WTC11 (cell line): ENCODE results near the gene TMEM92.

Experiments
- CREB1 ChIP-seq: sonication (generic); formaldehyde crosslinking; IDR thresholded peaks from 2 replicates; pipeline ENCODE4 v1.8.0; 2023; ENCODE audit warnings: mild to moderate bottlenecking, missing genetic modification reagents
- IRF2 ChIP-seq: sonication (generic); formaldehyde crosslinking; IDR thresholded peaks from 2 replicates; pipeline ENCODE4 v1.8.0; 2022; ENCODE audit warnings: low read depth, missing genetic modification reagents, borderline replicate concordance
- NFYB ChIP-seq: sonication (generic); formaldehyde crosslinking; conservative IDR thresholded peaks from 2 replicates; pipeline ENCODE4 v1.8.0; 2022; ENCODE audit warnings: low read depth, missing genetic modification reagents
- TEAD1 ChIP-seq: sonication (generic); formaldehyde crosslinking; IDR thresholded peaks from 2 replicates; pipeline ENCODE4 v1.8.0; 2022; ENCODE audit warnings: mild to moderate bottlenecking, missing genetic modification reagents
- TF ChIP-seq, protein P1 (sequence below): fragments of 200-600 bp; IDR thresholded peaks from 2 replicates; pipeline ENCODE4 v1.8.0; 2022; ENCODE audit warnings: antibody characterized with exemption
- TF ChIP-seq, protein P2 (sequence below): sonication (generic); formaldehyde crosslinking; IDR thresholded peaks from 2 replicates; pipeline ENCODE4 v1.8.1; 2023; ENCODE audit warnings: mild to moderate bottlenecking, missing genetic modification reagents, borderline replicate concordance
- TF ChIP-seq, protein P3 (sequence below): sonication (generic); formaldehyde crosslinking; IDR thresholded peaks from 2 replicates; pipeline ENCODE4 v1.8.1; 2023; ENCODE audit warnings: mild to moderate bottlenecking, missing genetic modification reagents, moderate library complexity

DNA sequence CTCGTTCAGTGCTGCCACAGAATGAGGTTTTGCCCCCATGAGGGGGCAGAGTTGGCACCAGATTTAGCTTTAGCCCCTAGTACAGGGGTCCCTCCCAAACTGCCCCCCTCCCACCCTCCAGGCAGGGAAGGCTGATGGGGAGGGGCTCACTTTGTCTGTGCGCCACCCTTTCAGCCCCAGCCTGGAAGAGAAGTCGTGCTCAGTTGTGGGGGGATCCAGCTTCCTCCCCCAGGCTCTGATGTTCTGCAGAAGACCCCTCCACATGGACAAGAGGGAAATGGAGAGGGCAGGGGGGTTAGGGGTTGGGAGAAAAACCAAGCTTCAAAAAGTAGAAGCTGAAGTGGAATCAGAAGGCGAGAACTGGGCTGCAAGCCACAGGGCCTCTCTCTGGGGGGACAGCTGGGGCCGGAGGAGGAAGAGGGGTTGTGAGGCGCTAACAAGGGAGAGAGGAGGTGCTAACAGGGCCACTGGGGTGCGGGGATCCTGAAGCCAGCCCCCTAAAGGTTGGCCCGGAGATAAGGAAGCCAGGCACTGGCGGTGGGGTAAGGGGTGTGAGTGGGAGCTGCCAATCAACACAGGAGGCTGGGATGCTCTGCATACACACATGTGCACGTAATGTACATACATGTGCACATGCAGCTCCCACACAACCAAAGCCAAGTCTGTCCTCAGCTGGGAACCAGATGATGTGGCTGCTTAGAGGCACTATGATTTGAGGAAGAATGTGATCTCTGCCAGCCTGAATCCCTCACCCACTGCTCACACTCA, 7.0 kb upstream of the TMEM92 start:
- TF ChIP-seq, protein P1, sequence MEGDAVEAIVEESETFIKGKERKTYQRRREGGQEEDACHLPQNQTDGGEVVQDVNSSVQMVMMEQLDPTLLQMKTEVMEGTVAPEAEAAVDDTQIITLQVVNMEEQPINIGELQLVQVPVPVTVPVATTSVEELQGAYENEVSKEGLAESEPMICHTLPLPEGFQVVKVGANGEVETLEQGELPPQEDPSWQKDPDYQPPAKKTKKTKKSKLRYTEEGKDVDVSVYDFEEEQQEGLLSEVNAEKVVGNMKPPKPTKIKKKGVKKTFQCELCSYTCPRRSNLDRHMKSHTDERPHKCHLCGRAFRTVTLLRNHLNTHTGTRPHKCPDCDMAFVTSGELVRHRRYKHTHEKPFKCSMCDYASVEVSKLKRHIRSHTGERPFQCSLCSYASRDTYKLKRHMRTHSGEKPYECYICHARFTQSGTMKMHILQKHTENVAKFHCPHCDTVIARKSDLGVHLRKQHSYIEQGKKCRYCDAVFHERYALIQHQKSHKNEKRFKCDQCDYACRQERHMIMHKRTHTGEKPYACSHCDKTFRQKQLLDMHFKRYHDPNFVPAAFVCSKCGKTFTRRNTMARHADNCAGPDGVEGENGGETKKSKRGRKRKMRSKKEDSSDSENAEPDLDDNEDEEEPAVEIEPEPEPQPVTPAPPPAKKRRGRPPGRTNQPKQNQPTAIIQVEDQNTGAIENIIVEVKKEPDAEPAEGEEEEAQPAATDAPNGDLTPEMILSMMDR: no peak
- TF ChIP-seq, protein P2, sequence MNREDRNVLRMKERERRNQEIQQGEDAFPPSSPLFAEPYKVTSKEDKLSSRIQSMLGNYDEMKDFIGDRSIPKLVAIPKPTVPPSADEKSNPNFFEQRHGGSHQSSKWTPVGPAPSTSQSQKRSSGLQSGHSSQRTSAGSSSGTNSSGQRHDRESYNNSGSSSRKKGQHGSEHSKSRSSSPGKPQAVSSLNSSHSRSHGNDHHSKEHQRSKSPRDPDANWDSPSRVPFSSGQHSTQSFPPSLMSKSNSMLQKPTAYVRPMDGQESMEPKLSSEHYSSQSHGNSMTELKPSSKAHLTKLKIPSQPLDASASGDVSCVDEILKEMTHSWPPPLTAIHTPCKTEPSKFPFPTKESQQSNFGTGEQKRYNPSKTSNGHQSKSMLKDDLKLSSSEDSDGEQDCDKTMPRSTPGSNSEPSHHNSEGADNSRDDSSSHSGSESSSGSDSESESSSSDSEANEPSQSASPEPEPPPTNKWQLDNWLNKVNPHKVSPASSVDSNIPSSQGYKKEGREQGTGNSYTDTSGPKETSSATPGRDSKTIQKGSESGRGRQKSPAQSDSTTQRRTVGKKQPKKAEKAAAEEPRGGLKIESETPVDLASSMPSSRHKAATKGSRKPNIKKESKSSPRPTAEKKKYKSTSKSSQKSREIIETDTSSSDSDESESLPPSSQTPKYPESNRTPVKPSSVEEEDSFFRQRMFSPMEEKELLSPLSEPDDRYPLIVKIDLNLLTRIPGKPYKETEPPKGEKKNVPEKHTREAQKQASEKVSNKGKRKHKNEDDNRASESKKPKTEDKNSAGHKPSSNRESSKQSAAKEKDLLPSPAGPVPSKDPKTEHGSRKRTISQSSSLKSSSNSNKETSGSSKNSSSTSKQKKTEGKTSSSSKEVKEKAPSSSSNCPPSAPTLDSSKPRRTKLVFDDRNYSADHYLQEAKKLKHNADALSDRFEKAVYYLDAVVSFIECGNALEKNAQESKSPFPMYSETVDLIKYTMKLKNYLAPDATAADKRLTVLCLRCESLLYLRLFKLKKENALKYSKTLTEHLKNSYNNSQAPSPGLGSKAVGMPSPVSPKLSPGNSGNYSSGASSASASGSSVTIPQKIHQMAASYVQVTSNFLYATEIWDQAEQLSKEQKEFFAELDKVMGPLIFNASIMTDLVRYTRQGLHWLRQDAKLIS (CRISPR knock-in tag): no peak
- TF ChIP-seq TEAD1 (no peak), CREB1 (CRISPR knock-in tag) (no peak), IRF2 (CRISPR knock-in tag) (no peak), NFYB (CRISPR knock-in tag) (no peak)
- TF ChIP-seq, protein P3, sequence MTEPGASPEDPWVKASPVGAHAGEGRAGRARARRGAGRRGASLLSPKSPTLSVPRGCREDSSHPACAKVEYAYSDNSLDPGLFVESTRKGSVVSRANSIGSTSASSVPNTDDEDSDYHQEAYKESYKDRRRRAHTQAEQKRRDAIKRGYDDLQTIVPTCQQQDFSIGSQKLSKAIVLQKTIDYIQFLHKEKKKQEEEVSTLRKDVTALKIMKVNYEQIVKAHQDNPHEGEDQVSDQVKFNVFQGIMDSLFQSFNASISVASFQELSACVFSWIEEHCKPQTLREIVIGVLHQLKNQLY (CRISPR knock-in tag): no peak
